Breast epithelium (tissue), 3 donors: Measurements from ENCODE around the gene EHD4.

ENCODE experiments used
- CTCF ChIP-seq, 3 donors: fragments of 450-650 bp; IDR thresholded peaks; one replicate each; pipeline ENCODE4 v1.5.1; 2016 to 2017; ENCODE audit warnings: antibody characterized with exemption in 3 of 3, mild to moderate bottlenecking in 3 of 3, moderate library complexity in 3 of 3
- POLR2A ChIP-seq: fragments of 450-650 bp; IDR thresholded peaks from one replicate; pipeline ENCODE4 v1.6.1; 2016; ENCODE audit warnings: antibody characterized with exemption, mild to moderate bottlenecking, moderate library complexity
- POLR2AphosphoS5 ChIP-seq, 3 donors: sonication (generic); formaldehyde crosslinking; IDR thresholded peaks; one replicate each; pipeline ENCODE4 v1.6.1; 2017; ENCODE audit warnings: antibody characterized with exemption in 3 of 3

GRCh38 chr15:41901431-41901830 is 70.9 kb downstream of the EHD4 start:
- no peak for TF ChIP-seq CTCF (IDR thresholded peaks at IDR 0.05)
- no peak for TF ChIP-seq POLR2A
- no peak for TF ChIP-seq POLR2AphosphoS5 (IDR thresholded peaks at IDR 0.05)
